H9 (cell line): ENCODE results near the gene ANTXR2. TPM values are rescaled to one million over a fixed set of nuclear protein-coding genes. Genes with fewer than 3 reads are reported as not detected.

Experiments used
- DNase-seq: peaks from one replicate; pipeline ENCODE4 v3.0.0-alpha.2; 2017
- H2AFZ ChIP-seq: one replicate; pipeline ENCODE4 v1.6.1; 2013; ENCODE audit warnings: mild to moderate bottlenecking, low read length, control low read depth, moderate library complexity
- H2AK5ac ChIP-seq: 2 replicates; pipeline ENCODE4 v1.6.1; 2013; ENCODE audit warnings: low read length, control low read depth, mixed read lengths; ENCODE audit not compliant: insufficient read length
- H2BK120ac ChIP-seq: one replicate; pipeline ENCODE4 v1.6.1; 2013; ENCODE audit warnings: low read depth, mild to moderate bottlenecking, low read length, control low read depth, inconsistent platforms; ENCODE audit not compliant: poor library complexity, severe bottlenecking
- H2BK12ac ChIP-seq: 2 replicates; pipeline ENCODE4 v1.6.1; 2013; ENCODE audit warnings: low read length, control low read depth, mixed read lengths, low read depth; ENCODE audit not compliant: insufficient read length
- H2BK15ac ChIP-seq: 2 replicates; pipeline ENCODE4 v1.6.1; 2013; ENCODE audit warnings: low read depth, low read length, control low read depth
- H2BK20ac ChIP-seq: one replicate; pipeline ENCODE4 v1.6.1; 2013; ENCODE audit warnings: low read depth, mild to moderate bottlenecking, low read length, control low read depth, inconsistent platforms; ENCODE audit not compliant: poor library complexity, severe bottlenecking
- H2BK5ac ChIP-seq: 2 replicates; pipeline ENCODE4 v1.6.1; 2013; ENCODE audit warnings: low read length, control low read depth, mixed read lengths; ENCODE audit not compliant: insufficient read length
- H3K14ac ChIP-seq: 2 replicates; pipeline ENCODE4 v1.6.1; 2013; ENCODE audit warnings: low read length, control low read depth; ENCODE audit not compliant: insufficient read depth
- H3K18ac ChIP-seq: 2 replicates; pipeline ENCODE4 v1.6.1; 2013; ENCODE audit warnings: low read depth, mild to moderate bottlenecking, mixed read lengths, low read length, control low read depth; ENCODE audit not compliant: insufficient read length
- H3K23ac ChIP-seq: 2 replicates; pipeline ENCODE4 v1.6.1; 2013; ENCODE audit warnings: low read length, control low read depth, mixed read lengths, low read depth; ENCODE audit not compliant: insufficient read length
- H3K23me2 ChIP-seq: 2 replicates; pipeline ENCODE4 v1.6.1; 2013; ENCODE audit warnings: low read depth, mild to moderate bottlenecking, mixed read lengths, low read length, control low read depth; ENCODE audit not compliant: insufficient read length, poor library complexity, severe bottlenecking
- H3K27ac ChIP-seq: 2 replicates; pipeline ENCODE4 v1.5.1; 2013; ENCODE audit warnings: low read length, control low read depth, mixed read lengths, low read depth; ENCODE audit not compliant: insufficient read length
- H3K27me3 ChIP-seq: 2 replicates; pipeline ENCODE4 v1.6.1; 2013; ENCODE audit warnings: low read length, control low read depth, inconsistent platforms; ENCODE audit not compliant: insufficient read depth
- H3K4ac ChIP-seq: 2 replicates; pipeline ENCODE4 v1.6.1; 2013; ENCODE audit warnings: low read depth, mild to moderate bottlenecking, control low read depth, inconsistent platforms, low read length, moderate library complexity
- H3K4me1 ChIP-seq: 2 replicates; pipeline ENCODE4 v1.6.1; 2013; ENCODE audit warnings: low read length, control low read depth, inconsistent platforms; ENCODE audit not compliant: insufficient read depth
- H3K4me2 ChIP-seq: 2 replicates; pipeline ENCODE4 v1.6.1; 2013; ENCODE audit warnings: low read length, control low read depth, mixed read lengths; ENCODE audit not compliant: insufficient read length, insufficient read depth
- H3K56ac ChIP-seq: 2 replicates; pipeline ENCODE4 v1.6.1; 2013; ENCODE audit warnings: low read depth, mild to moderate bottlenecking, mixed read lengths, low read length, control low read depth; ENCODE audit not compliant: insufficient read length
- H3K79me1 ChIP-seq: 2 replicates; pipeline ENCODE4 v1.6.1; 2013; ENCODE audit warnings: low read depth, mild to moderate bottlenecking, moderate library complexity, low read length, control low read depth, inconsistent platforms; ENCODE audit not compliant: insufficient read depth, poor library complexity, severe bottlenecking
- H3K79me2 ChIP-seq: 2 replicates; pipeline ENCODE4 v1.6.1; 2013; ENCODE audit warnings: low read length, control low read depth, inconsistent platforms; ENCODE audit not compliant: insufficient read depth
- H3K9ac ChIP-seq: 2 replicates; pipeline ENCODE4 v1.6.1; 2013; ENCODE audit warnings: low read length, control low read depth, mixed read lengths; ENCODE audit not compliant: insufficient read length; ENCODE audit errors: extremely low read depth
- H3K9me3 ChIP-seq: one replicate; pipeline ENCODE4 v1.6.1; 2013; ENCODE audit warnings: low read depth, low read length, inconsistent platforms; ENCODE audit not compliant: control insufficient read depth
- H3T11ph ChIP-seq: one replicate; pipeline ENCODE4 v1.6.1; 2013; ENCODE audit warnings: mild to moderate bottlenecking, low read length, control low read depth, inconsistent platforms
- H4K20me1 ChIP-seq: one replicate; pipeline ENCODE4 v1.6.1; 2013; ENCODE audit not compliant: control insufficient read depth, insufficient read length, insufficient read depth
- H4K5ac ChIP-seq: 2 replicates; pipeline ENCODE4 v1.6.1; 2013; ENCODE audit warnings: low read depth, mild to moderate bottlenecking, mixed read lengths, low read length, control low read depth; ENCODE audit not compliant: insufficient read length
- H4K8ac ChIP-seq: replicated peaks from 2 replicates; pipeline ENCODE4 v1.6.1; 2013; ENCODE audit warnings: low read length, control low read depth, mixed read lengths, low read depth; ENCODE audit not compliant: insufficient read length
- H4K91ac ChIP-seq: 2 replicates; pipeline ENCODE4 v1.6.1; 2013; ENCODE audit warnings: low read depth, mild to moderate bottlenecking, moderate library complexity, mixed read lengths, low read length, control low read depth; ENCODE audit not compliant: insufficient read length
- H3K27ac Mint-ChIP-seq, 3 experiments: 2 replicates in 2 of 3; 3 replicates in 1 of 3; pipeline ENCODE4 v1.8.0; 2020 to 2021; ENCODE audit warnings: mixed read lengths in 3 of 3, mild to moderate bottlenecking in 1 of 3, moderate library complexity in 1 of 3
- H3K27me3 Mint-ChIP-seq: 2 replicates; pipeline ENCODE4 v1.8.0; 2021; ENCODE audit warnings: low read depth, mild to moderate bottlenecking, moderate library complexity, mixed read lengths
- H3K36me3 Mint-ChIP-seq, 3 experiments: 2 replicates in 2 of 3; 3 replicates in 1 of 3; pipeline ENCODE4 v1.8.0; 2020 to 2021; ENCODE audit warnings: low read depth in 3 of 3, mixed read lengths in 3 of 3; ENCODE audit not compliant: insufficient read depth in 1 of 3
- H3K4me1 Mint-ChIP-seq, 2 experiments: 2 replicates each; pipeline ENCODE4 v1.8.0; 2020; ENCODE audit warnings: mixed read lengths in 2 of 2
- H3K4me3 Mint-ChIP-seq, 2 experiments: 2 replicates in 1 of 2; 3 replicates in 1 of 2; pipeline ENCODE4 v1.8.0; 2020 to 2021; ENCODE audit warnings: mild to moderate bottlenecking in 2 of 2, mixed read lengths in 2 of 2, moderate library complexity in 1 of 2
- H3K9me3 Mint-ChIP-seq, 2 experiments: 2 replicates in 1 of 2; 3 replicates in 1 of 2; pipeline ENCODE4 v1.8.0; 2020; ENCODE audit warnings: mild to moderate bottlenecking in 2 of 2, mixed read lengths in 2 of 2, moderate library complexity in 1 of 2
- CTCF ChIP-seq: fragments of 200-600 bp; sonication (generic); conservative IDR thresholded peaks from 3 replicates; pipeline ENCODE4 v1.8.0; 2021; ENCODE audit warnings: antibody characterized with exemption, mild to moderate bottlenecking
- total RNA-seq: library from RNA; stranded (reverse); gene quantifications from 2 replicates; pipeline ENCODE4 v1.2.1, GENCODE V29; 2021

Gene ANTXR2
- total RNA-seq, 1 experiment from 2014 or later: 4.7 TPM

- H3K4ac ChIP-seq: no peak overlapping the region
- H3K23ac ChIP-seq: no peak overlapping the region
- no peak overlapping the region for H4K8ac ChIP-seq
- H3K14ac ChIP-seq: no peak overlapping the region
- H3K79me1 ChIP-seq: no peaks in the 10 kb centered on the region
- H2BK12ac ChIP-seq: no peak overlapping the region
- H3K4me2 ChIP-seq: no peak overlapping the region
- no peak overlapping the region for H2AFZ ChIP-seq
- Mint-ChIP-seq H3K4me3 (no peak overlapping the region), H3K36me3 (peaks cover 0 to 4% (median 0%) of the 10 kb centered on the region in 3 experiments; a peak in 1 of 7 replicates), H3K9me3 (peaks cover 0 to 2% of the 10 kb centered on the region in 2 experiments; a peak in 3 of 5 replicates), H3K27me3 (peaks cover 33% of the 10 kb centered on the region), H3K27ac (no peak overlapping the region), H3K4me1 (peaks cover 6 to 7% of the 10 kb centered on the region in 2 experiments; a peak in 3 of 4 replicates)
- no peak overlapping the region for H4K91ac ChIP-seq
- no peak overlapping the region for H2BK5ac ChIP-seq
- H3K27me3 ChIP-seq: no peaks in the 10 kb centered on the region
- H3K23me2 ChIP-seq: peaks cover 15% of the 10 kb centered on the region
- H2BK15ac ChIP-seq: no peak overlapping the region
- H3K79me2 ChIP-seq: no peaks in the 10 kb centered on the region
- no peak for DNase-seq
- no peak overlapping the region for H4K5ac ChIP-seq
- H3K4me1 ChIP-seq: no peaks in the 10 kb centered on the region; the same call in 1 of the 2 replicates
- no peak overlapping the region for H2BK20ac ChIP-seq
- H4K20me1 ChIP-seq: no peaks in the 10 kb centered on the region
- no peak overlapping the region for H3T11ph ChIP-seq
- no peak overlapping the region for H2AK5ac ChIP-seq
- H3K9me3 ChIP-seq: no peaks in the 10 kb centered on the region
- H2BK120ac ChIP-seq: no peak overlapping the region
- TF ChIP-seq CTCF: no peak
- H3K18ac ChIP-seq: no peak overlapping the region
- no peak overlapping the region for H3K9ac ChIP-seq
- H3K56ac ChIP-seq: no peak overlapping the region
- no peak overlapping the region for H3K27ac ChIP-seq
Observed at GRCh38 chr4:80076681-80077080, 3.7 kb upstream of the ANTXR2 start.
